Measurements from ENCODE around the gene PDZRN4.
"Not testable (repeated sequence)": the region's sequence is repeated elsewhere in the genome, so short reads cannot be mapped to it uniquely, and the experiment has no call there.

PDZRN4 gene

DNA sequence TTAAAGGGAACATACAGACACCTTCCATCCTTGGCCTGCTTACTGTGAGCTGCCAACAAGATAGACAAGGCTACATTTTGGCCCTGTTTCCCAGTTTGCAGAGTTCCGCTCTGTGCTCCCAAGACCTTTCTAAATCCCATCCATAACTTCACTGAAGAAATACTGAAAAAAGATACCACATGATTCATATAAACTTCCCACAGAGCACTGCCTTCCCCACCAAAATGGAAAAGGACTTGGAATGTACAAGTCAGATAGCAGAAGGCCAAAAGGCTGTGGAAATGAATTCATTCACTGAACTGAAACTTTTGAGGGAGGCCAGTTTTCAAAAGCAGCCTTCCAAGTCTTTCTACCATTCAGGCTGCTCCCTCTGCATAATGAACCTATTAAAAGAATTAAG, 29.6 kb downstream of the PDZRN4 start:
- no peak for DNase-seq

DNA sequence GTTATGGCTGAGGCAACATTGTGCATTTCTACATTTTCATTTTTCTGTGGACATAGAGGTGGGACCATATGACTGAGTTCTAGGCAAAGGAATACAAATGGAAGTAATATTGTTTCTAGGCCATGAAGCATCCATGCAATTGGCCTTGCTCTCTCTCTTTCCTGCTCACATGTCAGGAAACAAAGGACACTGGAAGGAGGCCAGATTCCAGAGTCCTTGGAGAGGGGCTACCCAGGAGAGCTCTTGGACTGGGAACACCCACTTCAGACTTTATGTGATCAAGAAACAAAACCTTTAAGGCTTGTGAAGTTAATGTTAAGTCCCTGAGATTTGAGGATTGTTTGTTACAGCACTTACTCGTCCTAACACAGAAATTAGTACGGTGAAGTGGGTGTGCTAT, 32.8 kb downstream of the PDZRN4 start:
- DNase-seq, result no peak

DNA sequence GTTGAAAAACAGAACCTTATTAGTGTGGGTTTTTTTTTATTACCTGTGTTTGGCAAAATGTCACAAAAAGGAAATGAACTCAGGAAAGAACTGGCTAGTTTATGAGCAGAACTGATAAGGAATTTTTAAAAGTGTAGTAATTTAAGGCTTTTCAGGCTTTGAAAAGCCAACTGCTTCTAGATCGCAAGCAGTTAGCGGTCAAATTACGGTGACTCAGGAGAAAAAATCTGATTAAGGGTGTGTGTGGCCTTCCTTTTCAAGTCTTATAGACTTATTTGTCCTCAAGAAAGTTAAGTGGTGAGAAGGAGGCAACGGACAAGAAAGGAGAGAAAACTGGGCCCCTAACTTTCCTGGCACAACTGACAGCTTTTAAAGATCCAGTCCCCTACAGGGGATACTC, 33.4 kb downstream of the PDZRN4 start:
- no peak for DNase-seq

DNA sequence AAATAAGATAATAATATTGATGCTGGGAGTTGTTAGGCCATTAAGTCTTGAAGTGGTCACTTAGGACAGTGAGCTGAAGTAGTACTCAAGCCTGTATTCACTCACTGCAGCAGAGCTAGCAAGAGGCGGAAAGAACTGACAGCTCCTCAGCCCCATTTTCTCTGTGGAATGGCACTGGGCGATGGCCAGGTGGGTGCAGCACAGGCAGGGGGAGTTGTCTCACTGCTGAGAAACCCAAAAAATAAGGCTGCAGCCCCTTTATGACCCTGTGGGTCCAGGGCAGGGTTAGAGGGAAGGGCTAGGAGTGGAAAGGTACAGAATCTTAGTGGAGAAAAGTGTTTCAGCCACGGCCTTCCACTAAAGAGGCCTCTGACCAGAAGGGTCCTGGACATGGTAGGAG, 35.5 kb downstream of the PDZRN4 start:
- DNase-seq, result no peak

DNA sequence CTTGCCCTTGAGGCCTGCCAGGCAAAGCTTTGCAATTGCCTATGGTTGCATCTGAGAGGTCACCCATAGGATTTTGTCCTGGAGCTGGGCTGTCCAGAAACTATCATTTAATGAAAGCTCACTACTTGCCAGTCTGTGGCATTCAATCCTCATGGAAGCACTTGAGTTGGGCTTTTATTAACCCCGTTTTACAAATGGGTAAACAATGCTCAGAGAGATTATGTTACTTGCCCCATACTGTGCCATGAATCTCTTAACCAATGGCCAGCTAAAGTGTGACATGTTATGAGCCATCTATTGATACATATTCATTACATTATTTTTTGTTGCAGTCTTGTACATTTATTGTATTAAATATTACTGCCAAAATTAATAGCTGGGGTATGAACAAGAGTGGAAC, 35.9 kb downstream of the PDZRN4 start:
- no peak for DNase-seq

- DNase-seq, result no peak
Observed at GRCh38 chr12:41225179-41225578, 37.1 kb downstream of the PDZRN4 start.

DNA sequence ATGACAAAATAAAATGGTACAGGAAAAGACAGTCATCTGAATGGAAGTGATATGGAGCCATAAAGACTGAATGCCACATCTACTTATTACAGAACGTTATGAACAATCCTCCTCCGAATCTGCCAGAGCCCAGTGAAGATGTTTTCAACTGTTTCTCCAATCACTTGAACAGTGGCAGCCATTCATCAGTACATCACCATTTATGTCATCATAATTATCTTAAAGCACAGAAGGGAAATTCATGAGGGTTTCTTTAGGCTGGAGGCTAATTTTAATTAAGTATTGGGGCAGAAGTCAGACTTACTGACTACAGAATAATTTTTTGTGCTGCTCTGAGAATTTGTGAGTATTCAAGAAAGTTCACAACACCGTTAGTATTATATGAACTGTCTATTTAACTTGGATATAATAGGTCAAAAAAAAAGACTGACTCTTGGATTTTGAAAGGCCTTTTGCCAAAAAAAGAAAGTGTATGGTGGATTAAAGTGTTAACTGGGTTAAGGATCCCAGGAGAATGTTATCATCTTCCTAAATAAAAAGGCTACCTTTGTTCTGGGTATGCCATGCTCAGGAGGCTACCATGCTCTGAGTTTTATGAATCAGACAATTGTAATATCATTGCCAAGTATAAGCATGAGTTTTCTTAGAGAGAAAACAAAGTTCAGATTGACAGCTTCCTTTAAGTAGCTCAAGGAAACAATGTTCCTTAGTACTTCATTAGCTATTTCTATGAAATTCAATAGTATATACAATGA, 40.1 kb downstream of the PDZRN4 start:
- no peak for DNase-seq

DNA sequence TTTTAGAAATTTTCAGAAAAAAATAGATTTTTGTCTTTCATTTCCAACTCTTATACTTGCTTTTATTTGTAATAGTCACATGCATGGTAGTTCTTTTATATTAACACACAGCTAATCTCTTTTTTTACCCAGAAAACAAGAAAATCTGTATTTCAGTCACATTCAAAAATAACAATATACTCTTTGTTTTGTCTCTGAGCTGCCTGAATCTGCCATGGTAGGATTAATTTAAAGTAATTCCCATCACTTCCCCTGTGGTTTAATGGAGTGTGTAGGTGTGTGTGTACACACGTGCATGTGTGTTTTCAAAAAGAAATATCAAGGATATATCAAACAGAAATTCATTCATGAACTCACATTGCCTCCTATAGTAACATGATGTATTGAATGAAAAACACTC, 42.6 kb downstream of the PDZRN4 start:
- DNase-seq, result no peak

DNA sequence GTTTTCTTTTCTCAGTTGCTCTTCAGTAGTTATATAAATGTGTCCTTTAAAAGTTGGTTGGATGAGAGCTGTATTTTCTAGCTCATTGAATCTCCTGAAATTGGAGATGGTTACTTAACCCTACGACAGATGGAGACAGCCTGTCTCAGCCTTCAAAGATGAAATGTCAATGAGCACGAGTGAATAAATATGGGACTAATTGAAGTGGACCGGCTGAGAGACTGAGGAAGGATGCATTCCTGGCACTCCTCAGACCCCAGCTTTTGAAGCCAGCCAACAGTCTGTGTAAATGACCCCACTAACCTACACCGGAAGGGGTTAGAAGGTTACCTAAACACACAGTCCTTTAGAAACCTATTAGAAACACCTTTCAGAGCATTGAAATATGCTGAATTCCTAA, 46.6 kb downstream of the PDZRN4 start:
- no peak for DNase-seq

DNA sequence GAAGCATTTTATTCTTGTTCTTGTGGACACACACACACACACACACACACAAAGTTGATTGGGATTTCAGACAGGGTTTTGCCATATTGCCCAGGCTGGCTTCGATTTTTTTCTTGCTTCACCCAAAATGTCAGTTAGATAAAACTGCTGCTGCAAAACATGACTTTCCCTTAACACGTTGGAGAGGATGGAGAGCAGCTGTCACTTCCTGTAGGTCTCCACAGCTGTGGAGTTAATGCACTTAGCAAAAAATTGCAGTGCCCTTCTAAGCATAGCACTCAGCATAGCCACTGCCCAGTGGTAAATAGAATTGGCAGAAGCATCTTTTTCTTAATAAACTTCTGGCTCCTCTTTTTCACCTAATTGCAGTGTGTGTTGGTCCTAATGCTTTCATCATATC, 54.5 kb downstream of the PDZRN4 start:
- no peak for DNase-seq

GRCh38 chr12:41248391-41248790, 60.3 kb downstream of the PDZRN4 start:
- DNase-seq, result no peak

- DNase-seq, result no peak
Observed at GRCh38 chr12:41250748-41251147, 62.6 kb downstream of the PDZRN4 start.

DNA sequence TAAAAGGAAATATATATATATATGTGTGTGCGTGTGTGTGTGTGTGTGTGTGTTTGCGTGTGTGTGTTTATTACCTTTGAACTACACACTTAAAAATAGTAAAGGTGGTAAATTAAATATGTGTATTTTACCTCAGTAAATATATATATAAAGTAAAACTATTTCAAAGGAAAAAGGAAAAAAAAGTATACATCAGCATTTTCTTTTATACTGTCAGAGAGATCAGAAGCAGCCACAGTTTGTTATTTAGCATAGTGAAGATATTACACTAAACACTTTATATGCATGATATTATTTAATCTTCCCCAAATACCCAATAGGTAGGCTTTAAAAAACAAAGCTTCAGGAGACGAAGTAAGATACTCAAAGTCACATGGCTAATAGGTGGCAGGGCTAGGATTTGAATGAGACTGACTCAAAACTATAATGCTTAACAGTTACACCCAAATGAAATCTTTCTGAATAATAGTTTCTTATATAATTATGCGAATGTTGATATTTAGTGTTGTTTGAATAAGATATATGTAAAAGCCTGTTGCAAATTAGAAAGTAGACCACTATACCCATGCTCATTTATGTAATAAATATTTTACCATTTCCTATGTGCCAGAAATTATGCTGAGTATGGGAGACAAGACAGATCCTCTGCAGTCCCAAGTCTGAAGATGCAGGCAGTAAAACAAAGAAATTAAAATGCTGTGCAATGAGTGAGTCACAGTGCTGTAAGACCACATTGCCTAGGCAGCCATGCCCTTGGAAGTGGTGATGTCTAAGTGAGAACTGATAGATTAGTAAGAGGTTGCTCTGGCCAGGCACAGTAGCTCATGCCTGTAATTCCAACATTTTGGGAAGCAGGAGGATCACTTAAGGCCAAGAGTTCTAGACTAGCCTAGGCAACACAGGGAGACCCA, 66.1 kb downstream of the PDZRN4 start:
- no peak for DNase-seq

DNA sequence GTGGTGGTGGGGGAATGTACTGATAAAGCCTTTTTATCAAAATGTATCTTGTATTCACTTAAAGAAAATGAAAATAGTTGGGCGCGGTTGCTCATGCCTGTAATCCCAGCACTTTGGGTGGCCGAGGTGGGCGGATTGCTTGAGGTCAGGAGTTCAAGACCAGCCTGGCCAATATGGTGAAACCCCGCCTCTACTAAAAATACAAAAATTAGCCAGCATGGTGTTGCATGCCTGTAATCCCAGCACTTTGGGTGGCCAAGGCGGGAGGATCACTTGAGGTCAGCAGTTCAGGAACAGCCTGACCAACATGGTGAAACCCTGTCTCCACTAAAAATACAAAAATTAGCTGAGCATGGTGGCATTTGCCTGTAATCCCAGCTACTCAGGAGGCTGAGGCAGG, 75.1 kb downstream of the PDZRN4 start:
- DNase-seq, result not testable (repeated sequence)

DNA sequence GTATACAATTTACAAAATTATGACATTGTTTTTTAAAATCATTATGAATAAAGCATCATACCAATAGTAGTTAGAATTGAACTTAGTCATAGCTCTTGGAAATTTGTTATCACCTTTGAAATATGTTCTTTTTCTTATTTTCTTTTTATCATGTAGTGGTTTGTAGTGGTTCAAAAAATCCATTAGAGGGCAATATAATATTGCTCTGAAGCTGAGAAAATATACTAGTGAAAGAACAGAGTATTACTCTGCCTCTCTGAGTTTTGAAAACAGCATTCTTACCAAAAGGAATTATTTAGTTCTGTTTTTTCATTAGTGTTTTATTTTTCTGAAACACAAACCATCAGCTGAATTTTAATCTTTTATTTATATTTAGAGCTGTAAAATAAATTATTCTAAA, 76.2 kb downstream of the PDZRN4 start:
- DNase-seq, result no peak

DNA sequence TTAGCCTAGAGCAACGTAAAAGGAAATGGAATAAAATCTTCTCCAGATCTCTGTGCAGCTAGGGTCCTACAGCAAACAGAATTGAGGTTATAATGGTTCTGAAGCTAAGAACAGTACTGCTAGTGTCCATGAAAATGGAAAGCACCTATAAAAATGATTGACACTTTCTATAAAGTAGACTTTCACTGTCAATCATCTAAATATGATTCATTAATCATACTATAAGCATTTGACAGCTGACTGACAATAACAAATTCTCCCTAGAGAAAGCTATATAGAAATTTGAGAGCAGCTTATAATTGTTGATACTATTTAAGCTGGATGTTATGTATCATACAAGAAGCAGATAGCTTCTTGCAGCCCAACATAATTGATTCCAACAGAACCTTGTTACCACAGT, 80.9 kb downstream of the PDZRN4 start:
- no peak for DNase-seq

DNA sequence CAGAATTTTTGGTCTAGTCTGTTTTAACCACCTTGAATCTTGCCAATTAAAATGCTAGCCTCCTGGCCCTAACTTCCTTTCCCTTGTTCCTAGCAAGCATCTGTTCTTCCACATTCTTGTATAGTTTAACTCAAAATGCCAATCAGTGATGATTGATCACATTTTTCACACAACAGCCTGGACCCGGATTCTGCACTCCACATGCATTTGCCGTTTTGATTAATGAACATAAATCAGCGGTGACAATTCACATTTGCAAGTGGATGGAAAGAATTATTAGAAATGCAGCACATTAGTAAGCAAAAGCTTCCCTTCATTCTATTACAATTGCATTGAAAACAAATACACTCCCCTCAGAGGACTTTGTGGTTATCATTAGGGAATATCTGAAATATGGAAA, 83.4 kb downstream of the PDZRN4 start:
- no peak for DNase-seq

DNA sequence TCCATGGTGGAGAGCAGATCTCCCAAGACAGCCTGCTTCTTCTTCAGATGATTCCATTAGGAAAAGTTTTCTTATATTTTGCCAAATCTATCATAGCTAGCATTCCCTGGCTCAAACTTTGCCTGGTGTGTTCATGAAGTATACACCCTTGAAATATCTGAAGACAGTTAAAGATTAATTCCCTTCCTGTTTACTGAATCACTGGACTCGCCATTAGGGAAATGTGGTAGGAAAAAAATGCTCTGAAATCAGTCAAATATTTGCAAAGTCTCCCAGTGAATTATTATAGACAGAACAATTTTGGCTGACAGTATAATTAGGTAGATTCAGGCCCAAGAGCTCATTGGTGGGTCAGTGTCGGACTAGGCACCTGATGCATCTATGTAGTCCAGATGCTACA, 86.5 kb downstream of the PDZRN4 start:
- no peak for DNase-seq

- DNase-seq, result no peak
Observed at GRCh38 chr12:41277100-41277945, 89.2 kb downstream of the PDZRN4 start.

- no peak for DNase-seq
Observed at GRCh38 chr12:41277946-41278267, 89.8 kb downstream of the PDZRN4 start.

- DNase-seq, result not testable (repeated sequence)
Observed at GRCh38 chr12:41280341-41281095, 92.4 kb downstream of the PDZRN4 start.

DNA sequence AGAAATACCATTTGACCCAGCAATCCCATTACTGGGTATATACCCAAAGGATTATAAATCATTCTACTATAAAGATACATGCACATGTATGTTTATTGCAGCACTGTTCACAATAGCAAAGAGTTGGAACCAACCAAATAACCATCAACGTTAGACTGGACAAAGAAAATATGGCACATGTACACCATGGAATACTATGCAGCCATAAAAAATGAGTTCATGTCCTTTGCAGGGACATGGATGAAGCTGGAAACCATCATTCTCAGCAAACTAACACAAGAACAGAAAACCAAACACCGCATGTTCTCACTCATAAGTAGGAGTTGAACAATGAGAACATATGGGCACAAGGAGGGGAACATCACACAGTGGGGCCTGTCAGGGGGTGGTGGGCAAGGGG, 97.3 kb downstream of the PDZRN4 start:
- not testable (repeated sequence) for DNase-seq

DNA sequence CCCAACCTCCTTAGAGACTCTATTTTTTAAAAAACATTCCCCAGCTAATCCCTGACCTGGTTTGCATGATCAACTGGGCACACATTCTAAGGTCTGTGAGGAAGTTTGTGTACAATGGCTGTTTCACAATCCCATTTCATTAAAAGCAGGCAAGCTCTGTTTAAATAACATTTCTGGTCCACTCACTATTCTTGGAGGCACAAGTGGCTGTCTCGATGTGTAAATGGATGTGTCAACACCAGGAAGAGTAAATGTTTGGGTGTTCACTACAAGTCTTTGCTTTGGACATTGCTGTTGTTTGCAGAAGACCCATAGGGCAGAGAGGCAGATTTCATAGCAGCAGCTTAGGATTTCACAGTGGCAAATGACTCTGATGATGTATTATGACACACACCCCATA, 98.3 kb downstream of the PDZRN4 start:
- DNase-seq, result no peak

Data from activated CD4-positive, alpha-beta T cell treated with anti-CD3 and anti-CD28 coated beads, Interleukin-2, amount 50 U/mL, for 48 hours (primary cell).